Upper lobe of left lung (tissue), 4 donors: Measurements from ENCODE around the gene ANAPC7.

Experiments
- CTCF ChIP-seq, 6 experiments: fragments of 450-650 bp in 4 of 6; fragments of 200-600 bp in 2 of 6; sonication (generic) in 2 of 6; IDR thresholded peaks; one replicate each; pipeline ENCODE4 v1.5.1; 2016 to 2019; ENCODE audit warnings: antibody characterized with exemption in 6 of 6
- POLR2A ChIP-seq, 4 donors: fragments of 450-650 bp; IDR thresholded peaks; one replicate each; pipeline ENCODE4 v1.5.1; 2016 to 2017; ENCODE audit warnings: antibody characterized with exemption in 4 of 4, mild to moderate bottlenecking in 2 of 4
- POLR2AphosphoS5 ChIP-seq, 2 donors: sonication (generic); formaldehyde crosslinking; IDR thresholded peaks; one replicate each; pipeline ENCODE4 v1.5.1; 2017; ENCODE audit warnings: antibody characterized with exemption in 2 of 2

GRCh38 chr12:110349514-110350151 is 53.9 kb downstream of the ANAPC7 start:
- TF ChIP-seq CTCF (IDR thresholded peaks at IDR 0.05) (no peak), POLR2AphosphoS5 (IDR thresholded peaks at IDR 0.05) (peak in 1 of 2 donors; percentile 22), POLR2A (IDR thresholded peaks at IDR 0.05) (no peak)
